ENCODE results near the gene COL6A2.
"Not testable (repeated sequence)": the region's sequence is repeated elsewhere in the genome, so short reads cannot be mapped to it uniquely, and the experiment has no call there.

COL6A2 gene

GRCh38 chr21:46158666-46159300 is 60.9 kb downstream of the COL6A2 start:
- DNase-seq, result no peak

GRCh38 chr21:46159390-46159789 is 61.5 kb downstream of the COL6A2 start:
- DNase-seq, result no peak

GRCh38 chr21:46159841-46160656 is 62.1 kb downstream of the COL6A2 start:
- DNase-seq, result no peak

DNA sequence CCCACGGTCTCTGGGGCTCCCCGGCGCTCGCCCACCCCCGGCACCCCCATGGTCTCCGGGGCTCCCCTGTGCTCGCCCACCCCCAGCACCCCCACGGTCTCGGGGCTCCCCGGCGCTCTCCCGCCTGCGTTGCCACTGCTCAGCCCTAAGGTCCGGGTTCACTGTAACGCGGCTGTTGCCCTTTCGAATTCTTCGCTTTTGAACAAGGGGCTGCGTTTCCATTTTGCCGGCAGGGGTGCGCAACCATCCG is 62.7 kb downstream of the COL6A2 start:
- no peak for DNase-seq

DNA sequence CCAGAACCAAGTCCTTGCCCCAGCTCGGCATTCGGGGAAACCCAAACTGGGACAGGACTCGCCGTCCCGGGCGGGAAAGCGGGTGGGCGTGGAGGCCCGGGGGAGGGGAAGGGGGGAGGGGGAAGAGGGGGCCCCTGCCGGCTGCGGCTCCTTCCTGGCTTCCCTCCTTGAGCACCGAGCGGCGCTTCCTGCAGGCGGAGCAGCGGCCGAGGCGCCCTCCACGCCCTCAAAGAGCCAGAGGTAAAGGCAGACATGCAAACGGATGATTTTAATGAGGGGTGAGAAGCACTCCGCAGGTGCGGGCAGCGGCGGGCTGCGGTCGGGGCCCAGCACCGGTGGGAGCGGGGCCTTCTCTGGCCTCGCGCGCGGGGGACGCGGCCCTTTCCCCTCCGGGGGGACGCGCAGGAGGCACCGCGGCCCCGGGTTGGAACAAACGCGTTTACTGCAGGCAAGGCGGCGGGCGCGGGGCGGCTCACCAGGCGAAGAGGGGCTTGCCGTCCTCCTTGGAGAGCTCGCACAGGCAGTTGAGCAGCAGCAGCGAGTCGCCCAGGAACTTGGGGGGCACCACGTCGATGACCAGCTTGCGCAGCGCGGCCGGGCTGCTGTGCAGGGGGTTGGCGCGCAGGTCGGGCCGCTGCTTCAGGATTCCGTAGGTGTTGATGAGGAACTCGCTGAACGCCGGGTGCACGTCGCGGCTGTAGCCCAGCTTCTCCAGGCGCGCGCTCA is 63.2 kb downstream of the COL6A2 start:
- DNase-seq, result no peak

DNA sequence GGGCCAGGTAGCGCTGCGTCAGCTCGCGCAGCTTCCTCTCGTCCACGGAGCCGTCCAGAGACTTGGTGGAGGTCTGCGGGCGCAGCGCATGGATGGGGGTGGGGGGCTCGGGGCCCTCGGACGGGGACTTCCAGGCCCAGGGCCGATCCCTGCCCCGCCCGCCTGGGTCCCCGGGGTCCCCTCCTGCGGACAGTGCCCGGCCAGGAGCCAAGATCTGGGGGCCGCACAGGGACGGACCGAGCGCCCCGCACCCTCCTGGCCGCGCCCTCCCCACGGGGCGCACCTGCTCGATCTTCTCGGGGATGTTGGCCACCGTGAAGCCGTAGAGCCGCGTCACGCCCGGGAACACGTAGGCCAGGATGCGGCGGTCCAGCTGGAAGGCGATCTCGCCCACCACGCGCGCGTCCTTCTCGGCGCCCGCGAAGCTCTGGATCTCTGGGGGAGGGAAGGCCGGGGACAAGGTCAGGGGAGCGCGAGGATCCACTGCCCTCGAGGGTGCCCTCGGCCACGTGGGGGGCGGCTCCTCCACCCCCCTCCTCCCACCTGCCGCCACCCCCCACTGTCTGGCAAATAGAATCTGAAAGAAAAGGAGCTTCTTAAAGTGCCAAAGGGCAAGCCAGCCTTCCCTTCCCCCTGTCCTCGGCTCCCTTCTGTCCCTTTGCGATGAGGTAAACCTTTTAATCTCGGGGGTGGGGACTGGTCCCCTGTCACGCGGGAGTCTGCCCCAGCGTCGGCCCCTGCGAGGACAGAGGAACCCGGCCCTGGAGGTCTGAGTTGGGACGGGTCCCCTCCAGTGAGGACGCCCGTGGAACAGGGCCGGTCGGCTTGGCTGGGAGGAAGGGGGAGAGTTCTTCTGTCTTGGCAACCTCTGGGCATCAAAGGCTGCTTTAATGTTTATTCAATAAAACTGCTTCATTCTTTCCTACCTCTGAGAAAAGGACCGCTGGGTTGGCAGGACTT is 64.0 kb downstream of the COL6A2 start:
- DNase-seq, result no peak

GRCh38 chr21:46163380-46163779 is 65.5 kb downstream of the COL6A2 start:
- no peak for DNase-seq

- no peak for DNase-seq
Observed at GRCh38 chr21:46165098-46165497, 67.2 kb downstream of the COL6A2 start.

GRCh38 chr21:46168238-46168637 is 70.3 kb downstream of the COL6A2 start:
- DNase-seq, result no peak

DNA sequence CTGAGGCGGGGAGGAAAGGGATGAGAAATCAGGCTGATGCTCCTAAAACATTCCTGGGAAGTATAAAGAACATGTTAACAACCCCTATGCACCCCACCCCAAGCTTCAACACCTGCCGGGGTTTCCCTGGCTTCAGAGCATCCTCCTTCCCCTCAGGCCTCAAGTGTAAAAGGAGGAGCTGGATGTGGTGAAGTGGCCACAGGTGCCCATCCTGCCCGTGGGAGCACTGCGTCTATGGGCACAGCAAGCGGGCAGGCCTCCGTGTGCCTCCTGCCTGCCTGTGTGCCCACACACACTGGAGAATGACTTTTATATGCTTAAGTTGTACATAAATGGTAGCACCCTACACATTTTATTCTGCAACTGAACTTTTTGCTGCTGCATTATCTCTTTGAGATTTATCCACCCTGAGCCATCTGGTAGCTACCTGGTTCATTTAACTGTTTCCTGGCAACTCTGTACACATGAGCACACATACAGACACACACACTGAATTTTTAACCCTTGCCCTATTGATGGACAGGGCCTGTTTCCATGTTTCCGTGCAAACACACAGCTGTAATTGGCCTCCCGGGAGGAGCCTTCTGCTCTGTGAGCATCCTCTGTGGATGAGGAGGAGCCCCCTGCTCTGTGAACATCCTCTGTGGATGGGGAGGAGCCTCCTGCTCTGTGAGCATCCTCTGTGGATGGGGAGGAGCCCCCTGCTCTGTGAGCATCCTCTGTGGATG is 70.9 kb downstream of the COL6A2 start:
- no peak for DNase-seq

- not testable (repeated sequence) for DNase-seq
Observed at GRCh38 chr21:46170436-46171193, 72.7 kb downstream of the COL6A2 start.

GRCh38 chr21:46171585-46171984 is 73.7 kb downstream of the COL6A2 start:
- DNase-seq, result no peak

GRCh38 chr21:46171996-46172862 is 74.3 kb downstream of the COL6A2 start:
- no peak for DNase-seq

DNA sequence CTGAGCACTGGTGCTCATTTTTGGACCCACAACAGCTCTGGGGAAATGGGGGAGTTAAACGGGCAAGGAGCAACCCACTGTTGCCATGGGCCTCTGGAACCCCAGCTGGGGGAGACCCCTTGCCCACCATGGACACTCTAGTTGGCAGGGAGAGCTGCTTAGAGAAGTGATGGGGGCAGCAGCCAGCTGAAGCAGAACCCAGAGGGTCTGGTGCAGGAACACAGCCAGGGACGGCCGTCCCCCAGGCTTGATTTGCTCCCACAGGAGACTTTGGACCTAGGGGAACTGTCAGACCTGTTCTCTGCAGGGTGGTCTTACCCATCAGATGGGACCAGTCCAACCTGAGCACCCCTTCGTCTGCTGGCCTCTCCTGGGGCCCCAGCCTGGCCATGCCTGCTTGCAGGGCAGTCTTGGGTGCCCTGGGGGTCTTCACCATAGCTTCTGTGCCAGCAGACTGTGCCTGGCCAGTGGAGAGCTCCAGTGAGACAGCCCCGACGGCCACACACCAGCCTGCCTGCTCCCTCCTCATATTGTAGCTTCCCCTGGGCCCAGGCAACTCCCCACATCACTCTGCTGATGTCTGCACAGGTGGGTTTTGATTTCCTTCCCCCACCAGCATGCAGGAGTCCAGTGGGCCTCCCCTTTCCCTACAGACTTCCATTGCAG is 75.1 kb downstream of the COL6A2 start:
- DNase-seq, result no peak

DNA sequence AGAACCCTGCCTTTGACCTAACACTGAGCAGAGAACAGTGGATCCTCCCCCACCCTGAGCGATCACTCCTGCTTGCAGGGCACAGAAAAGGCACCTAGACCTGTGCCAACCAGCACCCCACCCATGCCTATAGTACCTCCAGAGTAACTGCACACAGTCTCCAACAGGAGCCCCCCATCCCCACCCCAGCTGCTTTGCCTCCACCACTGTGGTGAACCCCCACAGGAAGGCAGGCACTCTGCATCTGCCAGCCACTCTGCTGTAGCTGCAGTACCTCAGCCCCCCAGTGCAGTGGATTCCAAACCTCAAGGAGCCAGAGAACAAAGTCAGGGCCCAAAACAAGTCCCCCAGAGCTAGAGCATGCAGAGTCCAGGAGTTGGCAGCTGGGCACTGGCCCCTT is 75.7 kb downstream of the COL6A2 start:
- no peak for DNase-seq

- not testable (repeated sequence) for DNase-seq
Observed at GRCh38 chr21:46176443-46177129, 78.7 kb downstream of the COL6A2 start.

DNA sequence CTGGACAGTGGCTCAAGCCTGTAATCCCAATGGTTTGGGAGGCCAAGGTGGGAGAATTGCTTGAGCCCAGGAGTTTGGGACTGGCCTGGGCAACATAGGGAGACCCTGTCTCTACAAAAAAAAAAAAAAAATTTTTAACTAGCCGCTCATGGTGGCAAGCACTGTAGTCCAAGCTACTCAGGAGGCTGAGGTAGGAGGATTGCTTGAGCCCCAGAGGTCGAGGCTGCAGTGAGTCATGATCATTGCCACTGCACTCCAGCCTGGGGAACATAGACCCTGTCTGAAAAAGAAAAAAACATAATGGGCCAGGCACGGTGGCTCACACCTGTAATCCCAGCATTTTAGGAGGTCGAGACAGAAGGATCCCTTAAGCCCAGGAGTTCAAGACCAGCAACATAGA is 81.0 kb downstream of the COL6A2 start:
- no peak for DNase-seq
